ENCODE data around the gene TLE7.
A peak's percentile ranks its signal among the peaks of the same experiment; 100 is the strongest.

Gene TLE7

DNA sequence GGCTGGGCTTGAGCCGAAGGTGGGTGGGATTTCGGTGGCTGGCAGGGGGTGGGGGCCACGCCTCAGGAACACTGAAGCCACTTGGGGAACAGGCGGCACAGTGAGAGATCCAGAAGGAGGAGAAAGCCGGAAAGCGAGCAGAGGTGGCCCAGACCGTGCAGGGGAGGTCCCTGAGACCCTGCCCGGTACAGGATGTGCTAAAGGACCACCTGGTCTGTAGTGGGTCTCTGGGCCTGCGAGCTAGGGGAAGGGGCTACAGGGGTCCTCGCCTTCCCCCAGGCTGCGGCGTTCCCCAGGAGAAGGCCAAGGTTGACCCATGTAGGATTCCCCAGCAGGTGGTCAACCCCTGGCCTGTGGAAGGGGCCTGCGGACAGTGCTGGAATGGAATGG lies at the start of gene TLE7:
TSS of gene TLE7 (minus strand) at position 4 of the 390 bp plus-strand sequence. CDS start 8,730 bp downstream, outside the sequence.
- Histone ChIP-seq H3K9ac (ENCODE audit: low read length) (no peak within 1 kb of the TSS), H3K4me1 (ENCODE audit: control insufficient read depth, insufficient read depth, low read length) (no peaks in the 10 kb centered on the region), H3K9me3 (ENCODE audit: control insufficient read depth, low read length) (peaks cover 47% of the 10 kb centered on the region), H3K4me3 (ENCODE audit: low read length) (no peak within 1 kb of the TSS), H3K36me3 (ENCODE audit: control insufficient read depth, insufficient read depth, low read length, severe bottlenecking) (peaks cover 3% of the 10 kb centered on the region), H3K27me3 (replicated peaks; ENCODE audit: control insufficient read depth, insufficient read depth, low read length) (peaks cover 13% of the 10 kb centered on the region)
- DNase-seq (ENCODE audit: low read depth), result no peak

DNA sequence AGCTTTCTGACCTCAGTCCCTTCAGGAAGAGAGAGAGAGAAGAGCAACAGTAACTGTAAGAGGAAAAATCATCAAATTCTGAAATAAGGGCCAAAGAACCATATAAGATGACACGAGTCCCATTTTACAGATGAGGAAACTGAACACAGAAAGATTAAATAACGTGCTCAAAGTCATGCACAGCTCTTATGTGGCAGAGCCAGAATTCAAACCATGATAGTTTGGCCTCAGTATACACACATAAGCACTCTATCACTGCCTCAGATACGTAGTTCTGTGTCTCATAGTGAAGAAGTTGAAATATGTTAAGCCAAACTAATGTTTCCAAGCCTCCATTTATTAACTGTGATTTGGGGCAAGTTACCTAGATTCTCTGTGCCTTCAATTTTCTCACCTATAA lies 49.2 kb upstream of the TLE7 start:
- no peaks in the 10 kb centered on the region for H3K9me3 ChIP-seq (ENCODE audit: control insufficient read depth, low read length)
- H3K9ac ChIP-seq (ENCODE audit: low read length), result no peak overlapping the region
- no peaks in the 10 kb centered on the region for H3K27me3 ChIP-seq (replicated peaks; ENCODE audit: control insufficient read depth, insufficient read depth, low read length)
- no peak overlapping the region for H3K4me3 ChIP-seq (ENCODE audit: low read length)
- no peaks in the 10 kb centered on the region for H3K4me1 ChIP-seq (ENCODE audit: control insufficient read depth, insufficient read depth, low read length)
- DNase-seq (ENCODE audit: low read depth), result no peak
- H3K36me3 ChIP-seq (ENCODE audit: control insufficient read depth, insufficient read depth, low read length, severe bottlenecking), result no peaks in the 10 kb centered on the region

DNA sequence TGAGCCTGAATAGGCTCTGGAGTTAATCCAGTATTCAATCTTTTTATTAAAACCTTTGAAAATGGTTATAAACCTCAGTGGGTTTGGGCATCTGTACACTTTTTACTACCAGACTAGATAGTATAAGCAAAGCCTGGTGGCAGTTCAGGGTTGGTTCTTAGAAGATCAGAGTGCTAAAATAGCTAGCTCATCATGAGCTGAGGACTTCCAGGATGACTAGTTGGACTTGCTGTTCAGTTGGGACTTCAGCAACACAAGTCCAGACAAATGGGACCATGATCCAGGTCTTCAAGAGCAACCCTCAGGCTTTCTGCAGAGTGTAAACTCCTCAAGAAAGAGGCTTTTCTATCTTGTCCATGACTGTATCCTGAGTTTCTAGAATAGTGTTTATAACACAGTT lies 48.5 kb upstream of the TLE7 start:
- H3K9me3 ChIP-seq (ENCODE audit: control insufficient read depth, low read length), result no peaks in the 10 kb centered on the region
- no peaks in the 10 kb centered on the region for H3K36me3 ChIP-seq (ENCODE audit: control insufficient read depth, insufficient read depth, low read length, severe bottlenecking)
- H3K9ac ChIP-seq (ENCODE audit: low read length), result no peak overlapping the region
- no peaks in the 10 kb centered on the region for H3K27me3 ChIP-seq (replicated peaks; ENCODE audit: control insufficient read depth, insufficient read depth, low read length)
- H3K4me3 ChIP-seq (ENCODE audit: low read length), result no peak overlapping the region
- no peaks in the 10 kb centered on the region for H3K4me1 ChIP-seq (ENCODE audit: control insufficient read depth, insufficient read depth, low read length)
- no peak for DNase-seq (ENCODE audit: low read depth)

DNA sequence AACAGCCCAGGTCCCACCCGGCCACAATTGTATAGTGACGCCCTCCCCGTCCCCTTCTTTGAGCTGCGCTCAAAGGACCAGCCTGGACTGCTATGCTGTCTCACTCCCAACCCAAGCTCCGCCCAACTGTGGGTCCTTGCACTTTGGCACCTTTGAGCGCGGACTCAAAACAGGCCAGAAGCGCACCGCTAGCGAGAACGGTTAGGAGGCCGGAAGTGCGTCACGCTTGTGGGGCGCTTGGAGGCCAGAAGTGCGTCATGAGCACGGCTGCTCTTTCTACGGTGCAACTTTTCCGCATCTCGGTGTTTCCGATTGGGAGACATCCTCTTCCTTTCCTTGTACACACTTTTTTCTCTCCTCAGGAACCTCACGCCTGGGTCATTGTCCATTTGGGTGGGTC lies 47.3 kb upstream of the TLE7 start, which contains the start of gene ZNF19:
TSS of gene ZNF19 (minus strand) at position 203 of the 400 bp plus-strand sequence. CDS start 7,210 bp downstream, outside the sequence.
- Histone ChIP-seq H3K9ac (ENCODE audit: low read length) (no peak within 1 kb of the TSS), H3K4me1 (ENCODE audit: control insufficient read depth, insufficient read depth, low read length) (no peaks in the 10 kb centered on the region), H3K4me3 (ENCODE audit: low read length) (no peak within 1 kb of the TSS), H3K27me3 (replicated peaks; ENCODE audit: control insufficient read depth, insufficient read depth, low read length) (no peaks in the 10 kb centered on the region), H3K36me3 (ENCODE audit: control insufficient read depth, insufficient read depth, low read length, severe bottlenecking) (no peaks in the 10 kb centered on the region), H3K9me3 (ENCODE audit: control insufficient read depth, low read length) (no peaks in the 10 kb centered on the region)
- no peak for DNase-seq (ENCODE audit: low read depth)

DNA sequence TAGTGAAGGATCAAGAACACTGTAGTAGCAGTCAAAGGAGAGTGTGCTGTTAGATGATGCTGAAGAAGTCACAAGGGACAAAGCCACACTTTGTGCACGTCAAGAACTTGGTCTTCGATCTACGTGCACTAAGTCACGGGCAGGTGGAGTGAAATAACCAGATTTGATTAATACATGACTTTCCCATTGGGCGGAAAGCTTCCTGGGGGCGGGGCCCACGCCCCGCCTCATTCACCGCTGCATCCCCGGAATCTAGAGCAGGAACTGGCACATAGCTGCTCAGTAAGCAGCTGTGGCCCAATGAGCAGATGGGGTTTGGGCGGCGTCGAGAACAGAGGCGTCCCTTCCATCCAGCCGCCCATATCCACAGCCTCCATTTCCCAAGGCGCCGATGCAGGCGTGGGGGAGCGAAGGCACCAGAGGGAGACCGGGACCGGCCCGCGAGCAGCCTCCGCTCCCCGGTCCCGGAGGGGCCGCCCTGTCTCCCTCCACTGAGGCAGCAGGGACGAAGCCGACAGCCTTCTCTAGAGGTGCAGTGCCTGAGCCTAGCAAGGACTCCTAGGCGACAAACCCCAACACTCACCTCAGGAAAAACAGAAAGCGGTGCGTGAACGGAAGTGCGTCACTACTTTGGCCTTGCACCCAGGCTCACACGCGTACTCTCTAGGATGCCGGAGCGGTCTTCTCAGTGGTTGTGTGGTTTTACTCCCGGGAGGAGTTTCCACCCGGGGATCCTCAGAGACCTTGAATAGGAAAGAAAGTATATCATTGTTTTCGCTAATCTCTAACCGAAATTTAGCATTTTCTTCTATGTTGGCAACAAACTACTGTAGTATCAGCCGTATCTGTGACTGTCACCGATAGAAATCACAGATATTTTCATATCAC lies 42.4 kb upstream of the TLE7 start:
- DNase-seq (ENCODE audit: low read depth), result peak; percentile 96

DNA sequence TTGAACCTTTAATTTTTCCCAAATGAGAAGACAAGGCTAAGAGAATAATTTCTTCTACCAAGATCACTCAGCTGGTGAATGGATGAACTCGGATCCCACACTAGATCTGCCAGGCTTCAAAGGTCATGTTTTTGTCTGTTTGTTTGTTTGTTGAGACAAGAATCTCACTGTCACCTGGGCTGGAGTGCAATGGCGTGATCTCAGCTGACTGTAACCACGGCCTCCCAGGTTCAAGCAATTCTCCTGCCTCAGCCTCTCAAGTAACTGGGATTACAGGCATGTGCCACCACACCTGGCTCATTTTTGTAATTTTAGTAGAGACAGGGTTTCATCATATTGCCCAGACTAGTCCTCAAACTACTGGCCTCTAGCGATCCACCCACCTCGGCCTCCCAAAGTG lies 40.7 kb upstream of the TLE7 start:
- peaks cover 6% of the 10 kb centered on the region for H3K4me1 ChIP-seq (ENCODE audit: control insufficient read depth, insufficient read depth, low read length)
- no peaks in the 10 kb centered on the region for H3K9me3 ChIP-seq (ENCODE audit: control insufficient read depth, low read length)
- H3K36me3 ChIP-seq (ENCODE audit: control insufficient read depth, insufficient read depth, low read length, severe bottlenecking), result peaks cover 25% of the 10 kb centered on the region
- H3K9ac ChIP-seq (ENCODE audit: low read length), result no peak overlapping the region
- H3K27me3 ChIP-seq (replicated peaks; ENCODE audit: control insufficient read depth, insufficient read depth, low read length), result no peaks in the 10 kb centered on the region
- no peak overlapping the region for H3K4me3 ChIP-seq (ENCODE audit: low read length)
- DNase-seq (ENCODE audit: low read depth), result no peak

More for the DNA sequence above, 42.4 kb upstream of the TLE7 start:
- Histone ChIP-seq H3K27me3 (replicated peaks; ENCODE audit: control insufficient read depth, insufficient read depth, low read length) (no peaks in the 10 kb centered on the region), H3K9ac (ENCODE audit: low read length) (peak overlapping the region; percentile 87), H3K4me3 (ENCODE audit: low read length) (peak overlapping the region; percentile 94), H3K4me1 (ENCODE audit: control insufficient read depth, insufficient read depth, low read length) (peaks cover 6% of the 10 kb centered on the region), H3K9me3 (ENCODE audit: control insufficient read depth, low read length) (no peaks in the 10 kb centered on the region), H3K36me3 (ENCODE audit: control insufficient read depth, insufficient read depth, low read length, severe bottlenecking) (peaks cover 14% of the 10 kb centered on the region)

DNA sequence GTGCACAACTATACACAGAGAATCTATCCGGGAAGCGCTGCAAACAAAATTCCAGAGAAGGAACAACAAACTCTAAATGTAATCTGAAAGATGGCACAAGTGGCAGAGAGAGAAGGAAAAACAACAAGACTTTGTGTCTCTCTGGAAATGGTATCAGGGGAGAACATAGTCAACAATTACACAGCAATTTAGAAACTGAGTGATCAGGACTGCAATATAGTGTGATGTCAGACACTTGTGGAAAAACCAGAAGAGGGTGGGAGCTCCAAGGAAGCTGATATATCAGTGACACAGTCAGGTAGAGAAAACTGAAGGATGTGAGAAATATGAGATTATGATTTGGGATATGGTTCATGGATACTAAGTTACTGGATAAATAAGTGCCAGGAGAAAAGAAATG lies 39.1 kb upstream of the TLE7 start:
- H3K36me3 ChIP-seq (ENCODE audit: control insufficient read depth, insufficient read depth, low read length, severe bottlenecking), result peaks cover 41% of the 10 kb centered on the region
- no peak for DNase-seq (ENCODE audit: low read depth)
- H3K9me3 ChIP-seq (ENCODE audit: control insufficient read depth, low read length), result no peaks in the 10 kb centered on the region
- H3K9ac ChIP-seq (ENCODE audit: low read length), result no peak overlapping the region
- H3K27me3 ChIP-seq (replicated peaks; ENCODE audit: control insufficient read depth, insufficient read depth, low read length), result no peaks in the 10 kb centered on the region
- H3K4me3 ChIP-seq (ENCODE audit: low read length), result no peak overlapping the region
- H3K4me1 ChIP-seq (ENCODE audit: control insufficient read depth, insufficient read depth, low read length), result peaks cover 6% of the 10 kb centered on the region

DNA sequence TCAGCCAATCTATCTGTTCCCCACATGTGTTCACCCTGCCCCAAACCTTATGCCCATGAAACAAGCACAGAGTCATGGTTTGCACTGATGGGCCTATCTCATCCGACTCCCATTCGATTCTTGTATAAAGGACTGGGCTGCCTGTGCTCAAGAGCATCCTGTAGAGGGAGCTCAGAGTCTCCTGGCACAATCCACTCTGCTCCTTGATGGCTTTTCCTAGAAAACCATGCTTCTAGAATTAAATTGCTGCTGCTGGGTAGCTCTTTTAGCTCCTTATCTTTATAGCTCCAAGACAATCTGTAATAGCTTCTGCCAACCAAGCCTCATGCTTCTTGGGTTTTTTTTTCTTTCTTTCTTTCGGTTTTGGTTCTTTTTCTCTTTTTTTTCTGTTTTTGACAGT lies 37.6 kb upstream of the TLE7 start:
- H3K36me3 ChIP-seq (ENCODE audit: control insufficient read depth, insufficient read depth, low read length, severe bottlenecking), result peaks cover 47% of the 10 kb centered on the region
- peak; percentile 4 for DNase-seq (ENCODE audit: low read depth)
- H3K4me3 ChIP-seq (ENCODE audit: low read length), result no peak overlapping the region
- H3K9ac ChIP-seq (ENCODE audit: low read length), result no peak overlapping the region
- H3K9me3 ChIP-seq (ENCODE audit: control insufficient read depth, low read length), result no peaks in the 10 kb centered on the region
- peaks cover 15% of the 10 kb centered on the region for H3K4me1 ChIP-seq (ENCODE audit: control insufficient read depth, insufficient read depth, low read length)
- H3K27me3 ChIP-seq (replicated peaks; ENCODE audit: control insufficient read depth, insufficient read depth, low read length), result no peaks in the 10 kb centered on the region

DNA sequence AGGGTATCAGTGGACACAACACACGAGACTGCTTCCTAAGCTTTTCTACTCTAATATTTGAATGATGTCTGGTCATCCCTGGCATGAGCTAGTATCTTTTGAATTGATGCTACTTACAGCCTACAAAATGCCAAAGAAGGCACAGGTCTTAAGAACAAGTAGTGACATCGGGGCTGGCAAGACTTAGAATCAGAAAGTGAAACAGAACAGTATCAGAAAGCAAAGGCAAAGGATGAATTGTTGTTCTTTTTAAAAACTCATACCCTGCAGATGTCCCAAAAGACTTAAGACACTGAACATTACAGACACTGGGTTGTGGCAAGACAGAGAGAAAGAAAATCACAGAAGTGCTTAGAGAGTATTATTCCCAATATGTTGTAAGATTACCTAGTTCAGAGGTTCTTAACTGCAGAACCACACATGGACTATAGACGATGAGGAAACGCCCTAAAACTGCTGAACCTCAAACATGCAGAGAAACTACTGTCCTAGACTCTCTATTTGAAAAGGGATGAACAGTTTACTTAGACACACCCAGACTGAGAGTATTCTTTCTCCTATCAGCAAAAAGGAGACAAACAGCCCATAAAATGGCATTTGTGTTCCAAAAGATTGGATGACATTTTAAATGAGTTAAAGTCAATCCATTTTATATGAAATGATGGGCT lies 34.7 kb upstream of the TLE7 start:
- no peaks in the 10 kb centered on the region for H3K9me3 ChIP-seq (ENCODE audit: control insufficient read depth, low read length)
- H3K36me3 ChIP-seq (ENCODE audit: control insufficient read depth, insufficient read depth, low read length, severe bottlenecking), result peaks cover 43% of the 10 kb centered on the region
- peaks cover 16% of the 10 kb centered on the region for H3K4me1 ChIP-seq (ENCODE audit: control insufficient read depth, insufficient read depth, low read length)
- no peak overlapping the region for H3K4me3 ChIP-seq (ENCODE audit: low read length)
- no peak for DNase-seq (ENCODE audit: low read depth)
- H3K27me3 ChIP-seq (replicated peaks; ENCODE audit: control insufficient read depth, insufficient read depth, low read length), result no peaks in the 10 kb centered on the region
- no peak overlapping the region for H3K9ac ChIP-seq (ENCODE audit: low read length)

DNA sequence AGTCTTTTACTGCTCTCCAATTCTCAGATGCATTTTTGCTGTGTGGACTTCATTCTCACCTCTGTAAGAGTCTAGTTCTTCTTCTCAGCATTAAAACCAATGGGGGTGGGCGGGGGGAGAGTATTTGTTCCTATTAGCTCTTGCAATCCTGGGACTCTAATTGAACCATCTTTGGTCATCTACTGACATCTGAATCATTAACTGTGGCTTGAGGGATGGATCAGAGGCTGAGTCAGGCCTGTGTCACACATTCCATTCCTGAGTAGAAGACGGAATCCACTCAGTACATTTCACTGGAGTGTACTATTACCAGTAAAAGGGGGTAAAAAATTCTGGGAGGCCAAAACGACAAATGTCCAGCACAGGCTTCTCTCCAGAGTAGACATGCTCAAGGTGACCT lies 33.0 kb upstream of the TLE7 start:
- Histone ChIP-seq H3K27me3 (replicated peaks; ENCODE audit: control insufficient read depth, insufficient read depth, low read length) (no peaks in the 10 kb centered on the region), H3K9me3 (ENCODE audit: control insufficient read depth, low read length) (no peaks in the 10 kb centered on the region), H3K9ac (ENCODE audit: low read length) (no peak overlapping the region), H3K36me3 (ENCODE audit: control insufficient read depth, insufficient read depth, low read length, severe bottlenecking) (peaks cover 33% of the 10 kb centered on the region), H3K4me3 (ENCODE audit: low read length) (no peak overlapping the region), H3K4me1 (ENCODE audit: control insufficient read depth, insufficient read depth, low read length) (peaks cover 16% of the 10 kb centered on the region)
- DNase-seq (ENCODE audit: low read depth), result peak; percentile 67

DNA sequence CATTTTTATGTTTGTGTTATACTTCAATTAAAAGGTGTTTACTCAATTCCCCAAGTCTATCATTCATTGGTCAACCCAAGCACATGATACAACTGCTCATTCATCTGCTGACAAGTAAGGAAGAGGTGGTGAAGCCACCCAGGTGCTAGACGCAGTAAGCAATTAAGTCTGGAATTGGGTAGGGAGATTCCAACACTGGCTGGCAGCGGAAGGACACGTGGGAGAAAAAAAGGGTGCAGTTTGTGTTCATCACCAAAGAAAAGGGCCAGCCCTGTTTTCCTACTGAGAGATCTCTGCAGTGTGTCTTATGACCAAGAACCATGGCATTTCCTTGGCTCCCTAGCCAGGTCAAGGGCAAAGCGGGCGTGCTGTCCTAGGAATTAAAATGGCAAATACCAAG lies 32.0 kb upstream of the TLE7 start:
- DNase-seq (ENCODE audit: low read depth), result no peak
- Histone ChIP-seq H3K9ac (ENCODE audit: low read length) (no peak overlapping the region), H3K9me3 (ENCODE audit: control insufficient read depth, low read length) (no peaks in the 10 kb centered on the region), H3K4me3 (ENCODE audit: low read length) (no peak overlapping the region), H3K36me3 (ENCODE audit: control insufficient read depth, insufficient read depth, low read length, severe bottlenecking) (peaks cover 33% of the 10 kb centered on the region), H3K27me3 (replicated peaks; ENCODE audit: control insufficient read depth, insufficient read depth, low read length) (no peaks in the 10 kb centered on the region), H3K4me1 (ENCODE audit: control insufficient read depth, insufficient read depth, low read length) (peaks cover 16% of the 10 kb centered on the region)
